WTC11 (cell line): ENCODE results near the gene ZSCAN10. TPM values are rescaled to one million over a fixed set of nuclear protein-coding genes. Genes with fewer than 3 reads are reported as not detected.

Experiments used
- ATAC-seq: fragments of 200-7000 bp; cut with Tn5 transposase; 2 replicates; pipeline ENCODE4 v1.10.0; 2021; ENCODE audit warnings: mild to moderate bottlenecking, moderate library complexity
- CTCF ChIA-PET: fragments of 300-600 bp; sonication (Branson Sonifier 250); formaldehyde crosslinking; loops from one replicate; lab custom pipeline; 2021; ENCODE audit warnings: antibody characterized with exemption; lab: Charles Lee
- POLR2A ChIA-PET: fragments of 350-600 bp; sonication (Branson Sonifier 250); formaldehyde crosslinking; loops from one replicate; lab custom pipeline; 2021; ENCODE audit warnings: antibody characterized with exemption; lab: Charles Lee
- DNase-seq: peaks from one replicate; pipeline ENCODE4 v3.0.0; 2021; ENCODE audit warnings: low spot score
- H3K27ac Mint-ChIP-seq: 2 replicates; pipeline ENCODE4 v1.8.0; 2021; ENCODE audit warnings: mixed read lengths
- H3K27me3 Mint-ChIP-seq: 2 replicates; pipeline ENCODE4 v1.8.0; 2021; ENCODE audit warnings: low read depth, mild to moderate bottlenecking, moderate library complexity, mixed read lengths
- H3K36me3 Mint-ChIP-seq: 2 replicates; pipeline ENCODE4 v1.8.0; 2021; ENCODE audit warnings: mixed read lengths
- H3K4me1 Mint-ChIP-seq: 2 replicates; pipeline ENCODE4 v1.8.0; 2022; ENCODE audit warnings: mixed read lengths
- H3K4me3 Mint-ChIP-seq: 2 replicates; pipeline ENCODE4 v1.8.0; 2021; ENCODE audit warnings: mild to moderate bottlenecking, moderate library complexity, mixed read lengths
- H3K9me3 Mint-ChIP-seq: 2 replicates; pipeline ENCODE4 v1.8.0; 2021; ENCODE audit warnings: mixed read lengths
- ARID4B ChIP-seq: sonication (generic); formaldehyde crosslinking; IDR thresholded peaks from 2 replicates; pipeline ENCODE4 v1.8.0; 2023; ENCODE audit warnings: missing genetic modification reagents, mild to moderate bottlenecking, borderline replicate concordance
- CTCF ChIP-seq: fragments of 200-600 bp; IDR thresholded peaks from 2 replicates; pipeline ENCODE4 v1.8.0; 2022; ENCODE audit warnings: antibody characterized with exemption
- GRHL2 ChIP-seq: fragments of 250-450 bp; sonication (Bioruptor Pico); IDR thresholded peaks from 2 replicates; pipeline ENCODE4 v1.8.0; 2022; ENCODE audit warnings: mild to moderate bottlenecking, moderate library complexity; ENCODE audit not compliant: insufficient replicate concordance, severe bottlenecking
- IRF2 ChIP-seq: sonication (generic); formaldehyde crosslinking; IDR thresholded peaks from 2 replicates; pipeline ENCODE4 v1.8.0; 2022; ENCODE audit warnings: low read depth, missing genetic modification reagents, borderline replicate concordance
- MLX ChIP-seq: sonication (generic); formaldehyde crosslinking; IDR thresholded peaks from 2 replicates; pipeline ENCODE4 v1.8.1; 2023; ENCODE audit warnings: mild to moderate bottlenecking, missing genetic modification reagents, moderate library complexity
- NR1H2 ChIP-seq: sonication (generic); formaldehyde crosslinking; IDR thresholded peaks from 2 replicates; pipeline ENCODE4 v1.9.0; 2021; ENCODE audit warnings: mild to moderate bottlenecking, moderate library complexity, missing genetic modification reagents
- NR2C2 ChIP-seq: sonication (generic); formaldehyde crosslinking; IDR thresholded peaks from 2 replicates; pipeline ENCODE4 v1.8.0; 2022; ENCODE audit warnings: mild to moderate bottlenecking, missing genetic modification reagents
- PREB ChIP-seq: sonication (generic); formaldehyde crosslinking; IDR thresholded peaks from 2 replicates; pipeline ENCODE4 v1.8.1; 2022; ENCODE audit warnings: mild to moderate bottlenecking, missing genetic modification reagents, moderate library complexity, borderline replicate concordance
- PRRX2 ChIP-seq: fragments of 250-450 bp; sonication (Bioruptor Pico); IDR thresholded peaks from 2 replicates; pipeline ENCODE4 v1.8.0; 2021; ENCODE audit warnings: mild to moderate bottlenecking
- SMAD3 ChIP-seq: sonication (generic); formaldehyde crosslinking; IDR thresholded peaks from 2 replicates; pipeline ENCODE4 v1.8.0; 2022; ENCODE audit warnings: missing genetic modification reagents, mild to moderate bottlenecking, borderline replicate concordance
- SP1 ChIP-seq: sonication (generic); formaldehyde crosslinking; conservative IDR thresholded peaks from 2 replicates; pipeline ENCODE4 v1.8.1; 2022; ENCODE audit warnings: missing genetic modification reagents
- total RNA-seq: library from RNA; stranded (reverse); gene quantifications from 3 replicates; pipeline ENCODE4 v1.2.3, GENCODE V29; 2021
- TF ChIP-seq, protein P1 (sequence below): sonication (generic); formaldehyde crosslinking; IDR thresholded peaks from 2 replicates; pipeline ENCODE4 v1.8.0; 2023; ENCODE audit warnings: missing genetic modification reagents
- TF ChIP-seq, protein P2 (sequence below): sonication (generic); formaldehyde crosslinking; conservative IDR thresholded peaks from 2 replicates; pipeline ENCODE4 v1.8.1; 2023; ENCODE audit warnings: mild to moderate bottlenecking, low read depth, missing genetic modification reagents, moderate library complexity
- TF ChIP-seq, protein P3 (sequence below): sonication (generic); formaldehyde crosslinking; IDR thresholded peaks from 2 replicates; pipeline ENCODE4 v1.8.1; 2022; ENCODE audit warnings: low read depth, mild to moderate bottlenecking, moderate library complexity, missing genetic modification reagents, borderline replicate concordance
- TF ChIP-seq, protein P4 (sequence below): sonication (generic); formaldehyde crosslinking; IDR thresholded peaks from 2 replicates; pipeline ENCODE4 v1.8.0; 2022; ENCODE audit warnings: missing genetic modification reagents

The ZSCAN10 gene
- total RNA-seq, 1 experiment from 2014 or later, result 263 TPM

- Mint-ChIP-seq H3K4me3 (peak overlapping the region; percentile 61), H3K27me3 (no peaks in the 10 kb centered on the region; the same call in 1 of the 2 replicates), H3K36me3 (peaks cover 9% of the 10 kb centered on the region), H3K4me1 (peaks cover 64% of the 10 kb centered on the region), H3K27ac (peak overlapping the region; percentile 99), H3K9me3 (no peaks in the 10 kb centered on the region)
- no peak for TF ChIP-seq PRRX2 (CRISPR knock-in tag)
- no peak for TF ChIP-seq SMAD3
- TF ChIP-seq, protein P1, sequence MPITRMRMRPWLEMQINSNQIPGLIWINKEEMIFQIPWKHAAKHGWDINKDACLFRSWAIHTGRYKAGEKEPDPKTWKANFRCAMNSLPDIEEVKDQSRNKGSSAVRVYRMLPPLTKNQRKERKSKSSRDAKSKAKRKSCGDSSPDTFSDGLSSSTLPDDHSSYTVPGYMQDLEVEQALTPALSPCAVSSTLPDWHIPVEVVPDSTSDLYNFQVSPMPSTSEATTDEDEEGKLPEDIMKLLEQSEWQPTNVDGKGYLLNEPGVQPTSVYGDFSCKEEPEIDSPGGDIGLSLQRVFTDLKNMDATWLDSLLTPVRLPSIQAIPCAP (CRISPR knock-in tag), result no peak
- TF ChIP-seq, protein P2, sequence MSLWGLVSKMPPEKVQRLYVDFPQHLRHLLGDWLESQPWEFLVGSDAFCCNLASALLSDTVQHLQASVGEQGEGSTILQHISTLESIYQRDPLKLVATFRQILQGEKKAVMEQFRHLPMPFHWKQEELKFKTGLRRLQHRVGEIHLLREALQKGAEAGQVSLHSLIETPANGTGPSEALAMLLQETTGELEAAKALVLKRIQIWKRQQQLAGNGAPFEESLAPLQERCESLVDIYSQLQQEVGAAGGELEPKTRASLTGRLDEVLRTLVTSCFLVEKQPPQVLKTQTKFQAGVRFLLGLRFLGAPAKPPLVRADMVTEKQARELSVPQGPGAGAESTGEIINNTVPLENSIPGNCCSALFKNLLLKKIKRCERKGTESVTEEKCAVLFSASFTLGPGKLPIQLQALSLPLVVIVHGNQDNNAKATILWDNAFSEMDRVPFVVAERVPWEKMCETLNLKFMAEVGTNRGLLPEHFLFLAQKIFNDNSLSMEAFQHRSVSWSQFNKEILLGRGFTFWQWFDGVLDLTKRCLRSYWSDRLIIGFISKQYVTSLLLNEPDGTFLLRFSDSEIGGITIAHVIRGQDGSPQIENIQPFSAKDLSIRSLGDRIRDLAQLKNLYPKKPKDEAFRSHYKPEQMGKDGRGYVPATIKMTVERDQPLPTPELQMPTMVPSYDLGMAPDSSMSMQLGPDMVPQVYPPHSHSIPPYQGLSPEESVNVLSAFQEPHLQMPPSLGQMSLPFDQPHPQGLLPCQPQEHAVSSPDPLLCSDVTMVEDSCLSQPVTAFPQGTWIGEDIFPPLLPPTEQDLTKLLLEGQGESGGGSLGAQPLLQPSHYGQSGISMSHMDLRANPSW (CRISPR knock-in tag), result no peak
- no peak for TF ChIP-seq IRF2 (CRISPR knock-in tag)
- no peak for TF ChIP-seq NR1H2 (CRISPR knock-in tag)
- TF ChIP-seq GRHL2 (CRISPR knock-in tag), result no peak
- no peak for TF ChIP-seq PREB (CRISPR knock-in tag)
- no peak for TF ChIP-seq NR2C2 (CRISPR knock-in tag)
- 0 out of 2 replicates have a peak, but pooled peaks have one; percentile 16 for TF ChIP-seq ARID4B (CRISPR knock-in tag)
- TF ChIP-seq CTCF, result peak; percentile 77
- TF ChIP-seq, protein P3, sequence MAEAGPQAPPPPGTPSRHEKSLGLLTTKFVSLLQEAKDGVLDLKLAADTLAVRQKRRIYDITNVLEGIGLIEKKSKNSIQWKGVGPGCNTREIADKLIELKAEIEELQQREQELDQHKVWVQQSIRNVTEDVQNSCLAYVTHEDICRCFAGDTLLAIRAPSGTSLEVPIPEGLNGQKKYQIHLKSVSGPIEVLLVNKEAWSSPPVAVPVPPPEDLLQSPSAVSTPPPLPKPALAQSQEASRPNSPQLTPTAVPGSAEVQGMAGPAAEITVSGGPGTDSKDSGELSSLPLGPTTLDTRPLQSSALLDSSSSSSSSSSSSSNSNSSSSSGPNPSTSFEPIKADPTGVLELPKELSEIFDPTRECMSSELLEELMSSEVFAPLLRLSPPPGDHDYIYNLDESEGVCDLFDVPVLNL (CRISPR knock-in tag), result no peak
- TF ChIP-seq, protein P4, sequence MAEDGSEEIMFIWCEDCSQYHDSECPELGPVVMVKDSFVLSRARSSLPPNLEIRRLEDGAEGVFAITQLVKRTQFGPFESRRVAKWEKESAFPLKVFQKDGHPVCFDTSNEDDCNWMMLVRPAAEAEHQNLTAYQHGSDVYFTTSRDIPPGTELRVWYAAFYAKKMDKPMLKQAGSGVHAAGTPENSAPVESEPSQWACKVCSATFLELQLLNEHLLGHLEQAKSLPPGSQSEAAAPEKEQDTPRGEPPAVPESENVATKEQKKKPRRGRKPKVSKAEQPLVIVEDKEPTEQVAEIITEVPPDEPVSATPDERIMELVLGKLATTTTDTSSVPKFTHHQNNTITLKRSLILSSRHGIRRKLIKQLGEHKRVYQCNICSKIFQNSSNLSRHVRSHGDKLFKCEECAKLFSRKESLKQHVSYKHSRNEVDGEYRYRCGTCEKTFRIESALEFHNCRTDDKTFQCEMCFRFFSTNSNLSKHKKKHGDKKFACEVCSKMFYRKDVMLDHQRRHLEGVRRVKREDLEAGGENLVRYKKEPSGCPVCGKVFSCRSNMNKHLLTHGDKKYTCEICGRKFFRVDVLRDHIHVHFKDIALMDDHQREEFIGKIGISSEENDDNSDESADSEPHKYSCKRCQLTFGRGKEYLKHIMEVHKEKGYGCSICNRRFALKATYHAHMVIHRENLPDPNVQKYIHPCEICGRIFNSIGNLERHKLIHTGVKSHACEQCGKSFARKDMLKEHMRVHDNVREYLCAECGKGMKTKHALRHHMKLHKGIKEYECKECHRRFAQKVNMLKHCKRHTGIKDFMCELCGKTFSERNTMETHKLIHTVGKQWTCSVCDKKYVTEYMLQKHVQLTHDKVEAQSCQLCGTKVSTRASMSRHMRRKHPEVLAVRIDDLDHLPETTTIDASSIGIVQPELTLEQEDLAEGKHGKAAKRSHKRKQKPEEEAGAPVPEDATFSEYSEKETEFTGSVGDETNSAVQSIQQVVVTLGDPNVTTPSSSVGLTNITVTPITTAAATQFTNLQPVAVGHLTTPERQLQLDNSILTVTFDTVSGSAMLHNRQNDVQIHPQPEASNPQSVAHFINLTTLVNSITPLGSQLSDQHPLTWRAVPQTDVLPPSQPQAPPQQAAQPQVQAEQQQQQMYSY, result no peak
- TF ChIP-seq SP1 (CRISPR knock-in tag), result no peak
- no peak for TF ChIP-seq MLX (CRISPR knock-in tag)
- DNase-seq (peak; percentile 61), ATAC-seq (no peak)
- ChIA-PET POLR2A (interaction anchor here (1.2 to 3.2 kb wide), 7 partner anchors 16 to 92 kb away, joined by 3 to 14 read pairs (median 5); partner anchors contain the start of genes HCFC1R1, THOC6, TNFRSF12A and ZNF213), CTCF (interaction anchor here (0.7 to 8.5 kb wide), 18 partner anchors 8 to 100 kb away, joined by 3 to 68 read pairs (median 8); partner anchors contain the start of genes TNFRSF12A, ZNF205 and ZNF213)
Measured at GRCh38 chr16:3101018-3101840, 2.1 kb upstream of the ZSCAN10 start.
